ENCODE data around the gene CDKN1B. TPM values are rescaled to one million over a fixed set of nuclear protein-coding genes. Genes with fewer than 3 reads are reported as not detected.

The CDKN1B gene
- total and polyA plus RNA-seq, 12 donors, result 20.8 to 56.2 (median 37.6) TPM

- no peaks in the 10 kb centered on the region for H3K27me3 ChIP-seq
- H3K9me3 ChIP-seq, result no peaks in the 10 kb centered on the region
- TF ChIP-seq CTCF (IDR thresholded peaks at IDR 0.05), result no peak
- intact Hi-C loops (cut with DNase I), result no loop called here
- H3K27ac ChIP-seq, result no peak overlapping the region
- ATAC-seq (no peak), DNase-seq (no peak)
- H3K36me3 ChIP-seq, result no peaks in the 10 kb centered on the region
- H3K4me3 ChIP-seq, result no peak overlapping the region
- 88 to 90% methylated on average over 5 of the region's 5 CpGs for WGBS, 2 donors
- H3K4me1 ChIP-seq, result no peaks in the 10 kb centered on the region
These were observed 38.8 kb downstream of the CDKN1B start for GRCh38 chr12:12755923-12756322.

- Histone ChIP-seq H3K4me3 (no peak overlapping the region), H3K36me3 (no peaks in the 10 kb centered on the region), H3K9me3 (no peaks in the 10 kb centered on the region), H3K4me1 (no peaks in the 10 kb centered on the region), H3K27ac (no peak overlapping the region), H3K27me3 (no peaks in the 10 kb centered on the region)
- no peak for DNase-seq
- intact Hi-C loops (cut with DNase I), result no loop called here
- no peak for ATAC-seq
- TF ChIP-seq CTCF (IDR thresholded peaks at IDR 0.05), result no peak
- WGBS, 2 donors, result 96 to 98% methylated on average over 2 of the region's 2 CpGs
These were observed 40.0 kb downstream of the CDKN1B start for GRCh38 chr12:12757121-12757520.

GRCh38 chr12:12759234-12759915, 42.2 kb downstream of the CDKN1B start:
- H3K27ac ChIP-seq, result no peak overlapping the region
- no peak overlapping the region for H3K4me3 ChIP-seq
- DNase-seq (no peak), ATAC-seq (no peak)
- intact Hi-C loops (cut with DNase I), result no loop called here
- WGBS, 2 donors, result 91 to 96% methylated on average over 7 of the region's 7 CpGs
- H3K27me3 ChIP-seq, result no peaks in the 10 kb centered on the region
- no peaks in the 10 kb centered on the region for H3K9me3 ChIP-seq
- no peaks in the 10 kb centered on the region for H3K4me1 ChIP-seq
- no peak for TF ChIP-seq CTCF (IDR thresholded peaks at IDR 0.05)
- H3K36me3 ChIP-seq, result no peaks in the 10 kb centered on the region

- no peak overlapping the region for H3K27ac ChIP-seq
- no peak for TF ChIP-seq CTCF (IDR thresholded peaks at IDR 0.05)
- intact Hi-C loops (cut with DNase I), result no loop called here
- peaks cover 0 to 16% (median 4%) of the 10 kb centered on the region in 11 donors for H3K9me3 ChIP-seq
- ATAC-seq, result no peak
- H3K4me3 ChIP-seq, result no peak overlapping the region
- H3K27me3 ChIP-seq, result no peaks in the 10 kb centered on the region
- H3K36me3 ChIP-seq, result no peaks in the 10 kb centered on the region
- DNase-seq, result no peak
- no peaks in the 10 kb centered on the region for H3K4me1 ChIP-seq
These were observed 47.7 kb downstream of the CDKN1B start for GRCh38 chr12:12764824-12765223.
